LoVo (cell line): ENCODE measurements around the gene PRELID3B.

Experiments used
- DNase-seq: peaks from one replicate; pipeline ENCODE4 v3.0.0-alpha.2; 2016; ENCODE audit warnings: low spot score

Gene PRELID3B

DNA sequence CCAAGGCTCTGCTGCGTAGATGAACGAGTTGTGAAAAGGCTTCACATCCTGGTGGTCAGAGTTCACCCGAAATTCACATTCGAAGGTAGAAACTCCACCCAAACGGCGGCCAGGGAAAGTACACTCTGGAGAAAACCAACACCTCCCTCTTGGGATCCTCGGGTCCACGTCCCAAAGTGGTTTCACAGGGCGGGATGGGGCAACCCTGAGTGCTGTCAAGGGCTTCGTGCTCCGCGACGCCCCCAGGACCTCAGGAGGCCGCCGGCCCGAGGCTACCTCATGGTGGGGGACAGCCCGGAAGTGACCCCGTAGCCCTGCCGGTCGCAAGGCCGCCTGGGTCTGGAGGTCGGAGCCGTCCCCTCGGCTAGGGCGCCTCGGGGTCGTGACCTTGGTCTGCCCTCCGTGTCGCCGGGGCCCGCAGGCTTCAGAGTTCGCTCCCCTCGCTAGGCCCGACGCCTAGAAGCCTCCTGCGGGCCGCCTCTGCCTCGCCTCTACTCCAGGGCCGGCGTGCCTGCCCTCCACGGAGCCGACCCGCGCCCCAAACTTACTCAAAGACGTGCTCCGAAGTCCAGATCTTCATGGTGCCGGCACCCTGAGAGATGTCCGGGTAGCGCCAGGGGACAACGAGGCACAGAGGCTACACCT, at the start of gene PRELID3B:
TSS of gene PRELID3B (minus strand) at position 636 of the 645 bp plus-strand sequence. CDS start at position 580, 56 bp downstream.
- DNase-seq = peak; percentile 22

DNA sequence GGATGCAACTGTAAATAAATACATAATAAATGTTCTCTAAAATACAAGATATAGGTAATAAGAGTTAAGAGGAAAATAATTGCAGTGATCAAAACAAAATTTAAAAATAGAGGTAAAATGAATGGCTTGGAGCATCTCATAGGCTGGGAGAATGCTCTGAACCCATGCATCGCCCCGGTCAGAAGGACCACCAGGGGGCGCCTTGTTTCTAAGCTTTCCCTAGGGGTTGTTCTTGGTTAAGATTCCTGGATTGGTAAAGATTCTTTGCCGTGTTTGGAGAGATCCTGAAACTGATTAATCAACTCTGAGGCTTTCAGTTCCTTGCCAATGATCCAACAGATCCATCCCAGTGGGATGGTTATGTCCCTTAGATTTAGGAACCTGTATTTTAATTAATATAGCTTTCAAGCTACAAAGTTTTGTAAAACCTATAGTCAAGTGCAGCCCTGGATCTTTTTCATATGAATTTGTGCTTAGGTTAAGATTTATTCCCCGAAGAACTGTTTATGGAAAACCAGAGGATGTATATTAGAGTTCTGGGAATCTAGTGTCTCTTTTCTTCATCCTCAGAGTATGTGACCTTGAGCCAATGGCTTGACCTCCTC, 45.3 kb upstream of the PRELID3B start:
- peak; percentile 65 for DNase-seq

DNA sequence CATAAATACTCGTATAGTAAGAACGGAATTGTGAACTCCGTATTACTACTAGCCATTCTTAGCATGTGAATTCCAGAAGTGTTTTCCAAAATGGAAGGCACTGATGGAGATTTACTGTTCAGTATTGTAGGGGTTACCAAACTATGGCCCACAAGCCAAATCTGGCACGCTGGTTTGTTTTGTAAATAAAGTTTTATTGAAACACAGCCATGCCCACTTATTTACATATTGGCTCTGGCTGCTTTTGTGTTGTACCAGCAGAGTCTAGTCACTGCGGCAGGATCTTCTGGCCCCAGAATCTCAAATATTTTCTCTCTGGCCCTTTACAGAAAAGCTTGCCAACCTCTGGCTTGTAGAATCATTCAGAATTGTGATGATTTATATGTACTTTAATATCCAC, 44.3 kb upstream of the PRELID3B start:
- no peak for DNase-seq

DNA sequence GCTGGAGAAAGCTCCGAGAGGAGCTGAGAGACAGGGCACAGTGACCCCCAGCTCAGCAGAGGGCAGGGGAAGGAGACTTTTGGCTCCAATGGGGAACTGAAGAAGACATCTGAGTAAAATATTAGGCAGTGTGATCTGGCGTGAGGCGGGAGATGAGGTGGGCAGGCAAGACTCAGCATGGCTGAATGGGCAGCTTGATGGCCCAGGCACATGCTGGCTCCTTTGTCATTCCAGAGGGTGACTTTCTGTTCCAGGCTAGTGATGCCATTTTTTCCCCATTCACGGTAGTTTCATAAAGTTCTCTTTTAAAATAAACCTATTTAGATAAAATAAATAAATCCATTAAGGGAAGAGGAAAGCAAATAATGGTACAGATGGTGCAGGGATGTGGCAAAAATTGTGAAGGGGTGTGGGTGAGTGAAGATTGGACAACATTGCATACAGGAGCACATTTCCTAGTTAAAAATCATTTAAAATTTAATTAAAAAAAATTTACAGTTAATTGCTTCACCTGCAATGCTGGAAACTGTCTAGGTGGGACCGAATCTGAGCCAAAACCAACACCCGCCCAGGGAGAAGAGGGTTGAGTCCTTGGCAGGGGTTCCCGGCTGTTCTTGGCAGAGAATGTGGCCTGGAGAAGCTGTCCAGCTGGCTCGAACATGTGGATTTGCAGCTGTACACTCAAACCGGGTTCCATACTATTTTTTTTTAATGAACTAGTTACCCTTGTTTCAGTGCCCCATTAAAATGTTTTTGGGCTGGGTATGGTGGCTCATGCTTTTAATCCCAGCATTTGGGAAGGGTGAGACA, 41.7 kb upstream of the PRELID3B start:
- no peak for DNase-seq

DNA sequence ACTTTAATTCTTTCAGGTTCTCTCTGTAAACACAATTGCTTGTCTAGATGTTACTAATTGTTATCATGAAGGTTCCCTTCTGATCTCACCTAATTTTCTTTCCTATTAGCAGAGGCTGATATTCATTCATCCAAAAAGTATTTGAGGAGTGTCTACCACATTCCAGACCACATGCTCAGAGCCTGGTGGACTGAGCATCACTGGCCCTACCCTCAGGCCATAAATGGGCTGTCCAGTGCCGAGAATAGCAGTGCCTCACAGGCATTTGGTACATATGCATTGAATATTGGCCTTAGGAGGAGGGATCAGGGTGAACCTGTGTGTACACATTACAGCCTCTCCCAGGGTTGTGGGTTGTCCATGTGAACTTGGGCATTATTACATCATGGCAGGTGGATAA, 40.4 kb upstream of the PRELID3B start:
- no peak for DNase-seq

DNA sequence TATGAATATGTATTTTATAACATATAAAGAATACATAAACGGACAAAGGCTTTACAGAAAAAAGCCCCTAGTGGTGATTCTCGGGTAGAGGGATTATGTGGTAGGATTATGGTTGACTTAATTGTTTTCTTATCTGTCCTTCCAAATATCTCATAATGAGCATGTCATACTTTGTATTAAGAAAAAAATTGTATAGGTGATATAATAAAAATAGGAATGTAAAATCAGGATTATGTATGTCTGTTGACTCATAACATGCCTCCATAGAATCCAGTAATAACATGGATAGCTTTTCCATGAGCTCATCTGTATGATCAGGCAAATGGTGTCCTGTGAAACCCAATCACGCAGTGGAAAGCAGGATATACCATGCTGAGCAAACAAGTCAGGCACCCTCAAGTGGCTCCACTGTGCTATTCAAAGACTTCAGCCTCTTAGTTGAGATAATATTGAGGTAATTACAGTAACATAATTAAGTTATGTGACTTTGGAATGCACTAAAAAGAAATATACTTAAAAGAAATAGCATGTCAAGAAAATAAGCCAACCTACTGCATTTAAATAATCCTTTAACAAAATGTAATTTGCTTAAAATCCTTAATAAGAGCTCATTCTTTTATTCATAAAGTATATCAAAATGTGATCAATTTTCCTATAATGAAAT, 39.6 kb upstream of the PRELID3B start:
- DNase-seq = no peak

DNA sequence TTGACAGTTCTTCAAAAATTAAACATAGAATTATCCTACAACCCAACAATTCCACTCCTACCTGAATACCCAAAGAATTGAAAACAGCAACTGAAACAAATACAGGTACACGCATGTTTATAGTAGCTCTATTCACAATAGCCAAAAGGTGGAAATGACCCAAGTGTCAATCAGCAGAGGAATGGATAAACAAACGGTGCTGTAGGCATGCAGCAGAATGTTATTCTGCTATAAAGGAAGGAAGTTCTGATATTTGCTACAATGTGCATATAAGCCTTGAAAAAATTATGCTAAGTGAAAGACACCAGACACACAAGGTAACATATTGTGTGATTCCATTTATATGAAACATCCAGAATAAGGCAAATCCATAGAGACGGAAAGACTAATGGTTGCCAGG, 38.5 kb upstream of the PRELID3B start:
- DNase-seq = no peak

DNA sequence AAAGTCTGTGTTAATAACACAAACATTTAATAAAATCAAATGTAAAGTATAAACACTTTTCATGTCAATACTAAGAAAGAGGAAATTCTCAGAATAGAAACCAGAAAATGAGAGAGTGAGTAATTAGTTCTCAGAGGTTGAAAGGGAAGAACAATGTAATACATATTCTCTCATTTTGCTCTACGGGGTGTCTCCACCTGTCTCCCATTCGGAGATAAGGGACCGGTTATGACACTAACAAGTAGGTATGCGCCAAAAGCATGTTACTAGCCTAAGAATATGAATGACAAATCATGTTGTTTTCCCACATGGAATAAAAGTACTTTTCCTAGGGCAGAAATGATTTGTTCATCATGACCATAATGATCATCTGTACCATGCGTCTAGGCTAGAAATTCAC, 35.6 kb upstream of the PRELID3B start:
- no peak for DNase-seq

DNA sequence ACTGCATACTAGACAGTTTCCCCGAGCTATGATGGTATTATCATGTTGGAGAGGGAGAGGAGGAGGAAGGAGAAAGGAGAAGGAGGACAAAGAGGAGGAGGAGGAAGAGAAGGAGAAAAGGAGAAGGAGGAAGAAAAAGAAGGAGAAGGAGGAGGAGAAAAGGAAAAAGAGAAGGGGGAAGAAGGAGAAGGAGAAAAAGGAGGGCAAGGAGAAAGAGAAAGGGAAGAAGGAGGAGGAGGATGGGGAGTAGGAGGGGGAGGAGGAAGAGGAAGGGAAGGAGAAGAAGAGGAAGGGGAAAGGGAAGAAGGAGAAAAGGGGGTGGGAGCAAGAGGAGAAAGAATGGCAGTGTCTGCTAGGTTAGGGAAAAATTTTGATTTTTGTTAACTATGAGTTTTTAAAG, 35.1 kb upstream of the PRELID3B start:
- no peak for DNase-seq

DNA sequence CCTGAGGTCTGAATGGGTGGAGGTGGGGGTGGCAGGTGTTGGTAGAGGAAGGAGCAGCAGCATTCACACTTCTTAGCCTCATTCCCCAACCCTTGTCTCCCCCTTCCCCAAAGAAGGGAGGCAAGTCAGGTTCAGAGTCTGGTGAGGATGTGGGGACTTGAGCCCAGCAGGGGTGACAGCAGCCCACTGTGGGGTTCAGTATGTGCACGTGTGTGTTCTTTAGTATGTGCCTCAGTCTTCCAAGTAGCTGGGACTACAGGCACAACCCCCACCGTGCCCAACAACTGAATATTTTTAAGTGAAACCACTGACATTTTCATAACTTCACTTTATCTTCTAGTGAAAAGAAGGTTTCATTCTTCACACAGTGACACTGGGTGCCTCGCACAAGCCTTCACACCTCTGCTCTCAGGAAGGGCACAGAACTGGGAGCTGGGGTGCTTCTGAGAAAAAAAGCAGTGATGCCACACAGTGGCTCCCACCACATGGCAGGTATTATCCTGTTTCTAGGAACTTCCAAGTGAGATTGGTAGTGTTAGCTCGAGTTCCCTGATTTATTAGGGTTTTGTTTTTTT, 33.4 kb upstream of the PRELID3B start:
- DNase-seq = no peak

DNA sequence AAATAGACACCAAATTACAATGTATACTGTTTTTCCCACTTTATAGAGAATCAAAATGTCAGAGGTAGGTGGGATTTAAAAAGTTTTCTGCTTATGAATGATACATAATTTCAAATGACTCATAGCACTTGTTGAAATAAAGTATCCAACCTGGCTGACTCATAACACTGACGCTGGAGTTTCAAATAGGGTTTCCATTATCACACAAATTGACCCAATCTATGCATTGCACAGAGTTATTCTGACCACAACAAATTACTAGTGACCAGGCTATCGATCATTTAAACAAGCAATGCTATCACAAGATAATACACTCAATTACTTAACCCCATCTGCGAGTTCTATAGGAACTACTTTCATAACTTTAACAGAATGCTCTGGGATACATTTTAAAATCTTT, 31.9 kb upstream of the PRELID3B start:
- no peak for DNase-seq

DNA sequence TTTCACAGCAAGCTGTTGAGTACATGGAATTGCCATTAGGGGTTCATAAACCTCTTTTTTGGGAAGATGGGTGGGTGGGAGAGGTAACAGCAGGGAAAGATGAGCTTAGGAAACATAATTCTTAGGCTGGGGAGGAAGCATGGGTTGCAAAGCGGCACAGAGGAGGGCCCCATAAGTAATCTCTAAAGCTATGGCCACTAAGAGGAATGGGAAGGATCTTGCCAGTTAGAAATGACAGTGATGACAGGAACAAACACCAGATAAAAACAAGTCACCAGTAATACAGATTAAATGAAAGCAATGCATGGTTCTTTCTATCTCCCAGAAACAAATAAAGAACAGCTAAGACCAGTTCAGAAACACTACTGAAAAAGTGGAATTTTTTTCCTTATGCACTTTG, 31.0 kb upstream of the PRELID3B start:
- DNase-seq = no peak

DNA sequence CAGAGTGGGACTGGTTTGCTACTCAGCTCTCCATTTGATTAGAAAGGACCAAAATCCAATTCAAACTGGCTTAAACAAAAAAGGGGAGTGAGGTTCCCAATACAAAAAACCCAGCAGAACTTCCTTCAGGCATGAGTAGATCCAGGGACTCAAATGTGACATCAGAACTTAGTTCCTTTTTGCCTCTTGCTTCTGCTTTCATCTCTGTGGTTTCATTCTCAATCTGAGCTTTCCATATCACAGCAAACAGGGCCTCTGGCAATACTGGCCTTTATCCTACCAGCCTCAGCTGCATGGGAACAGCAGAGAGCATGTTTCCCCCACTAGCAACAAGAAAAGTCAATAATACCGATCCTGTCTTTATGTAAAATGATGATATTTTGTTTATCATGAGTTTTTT, 28.6 kb upstream of the PRELID3B start:
- DNase-seq = no peak

DNA sequence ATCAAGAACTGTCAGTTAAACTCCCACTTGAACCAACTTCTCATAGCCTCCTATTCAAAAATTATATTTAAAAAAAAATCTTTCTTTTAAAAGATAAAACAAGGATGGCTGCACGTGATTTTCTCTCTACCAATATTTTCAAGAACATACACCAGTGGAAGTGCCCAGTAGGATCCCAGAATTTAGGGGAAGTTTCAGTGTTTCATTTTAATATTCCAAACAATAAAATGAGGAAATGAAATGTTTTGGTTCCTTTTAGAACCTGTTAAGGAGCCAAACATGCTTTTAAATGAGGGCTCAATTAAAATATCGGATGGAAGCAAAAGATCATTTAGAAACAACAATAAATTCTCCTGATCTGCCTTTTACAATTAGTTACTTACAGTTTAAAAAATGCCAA, 26.4 kb upstream of the PRELID3B start:
- no peak for DNase-seq

DNA sequence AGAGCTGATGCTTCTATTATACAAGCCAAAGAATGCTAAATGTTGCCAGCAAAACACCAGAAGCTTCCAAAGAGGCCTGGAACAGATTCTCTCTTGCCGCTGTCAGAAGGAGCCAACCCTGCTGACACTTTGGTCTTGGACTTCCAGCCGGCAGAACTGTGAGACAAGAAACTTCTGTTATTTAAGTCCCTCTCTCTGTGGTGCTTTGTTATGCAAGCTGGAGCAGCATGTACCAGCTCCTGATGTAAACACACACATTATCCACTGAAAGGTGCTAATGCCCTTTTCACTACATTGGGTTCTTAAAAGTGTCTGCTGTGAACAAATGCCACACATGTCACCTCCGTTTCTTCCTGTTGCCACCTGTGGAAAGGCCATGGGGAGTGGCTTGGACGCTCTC, 25.9 kb upstream of the PRELID3B start:
- no peak for DNase-seq

DNA sequence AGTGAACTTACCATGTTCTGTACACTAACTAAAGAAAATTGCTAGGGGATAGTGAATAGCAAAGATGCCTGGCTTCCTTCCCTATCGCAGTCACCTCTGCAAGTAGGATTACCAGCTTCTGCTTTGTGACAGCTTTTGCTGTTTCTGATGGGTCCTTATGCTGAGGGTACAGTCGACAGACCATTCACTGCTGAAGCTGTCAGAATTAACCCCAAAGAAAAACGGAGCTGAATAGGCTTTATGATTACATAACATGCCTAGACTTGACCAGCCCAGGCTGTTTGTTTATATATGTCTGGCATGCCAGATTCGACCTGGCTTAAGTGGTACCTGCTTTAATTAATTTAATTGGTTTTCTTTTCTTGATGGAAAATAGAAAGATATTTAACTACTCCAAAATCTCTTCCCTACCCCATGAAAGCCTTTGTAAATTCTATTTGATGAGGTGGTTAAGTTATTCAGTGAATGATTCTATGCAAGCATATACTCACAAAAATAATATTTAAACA, 21.7 kb upstream of the PRELID3B start:
- no peak for DNase-seq

DNA sequence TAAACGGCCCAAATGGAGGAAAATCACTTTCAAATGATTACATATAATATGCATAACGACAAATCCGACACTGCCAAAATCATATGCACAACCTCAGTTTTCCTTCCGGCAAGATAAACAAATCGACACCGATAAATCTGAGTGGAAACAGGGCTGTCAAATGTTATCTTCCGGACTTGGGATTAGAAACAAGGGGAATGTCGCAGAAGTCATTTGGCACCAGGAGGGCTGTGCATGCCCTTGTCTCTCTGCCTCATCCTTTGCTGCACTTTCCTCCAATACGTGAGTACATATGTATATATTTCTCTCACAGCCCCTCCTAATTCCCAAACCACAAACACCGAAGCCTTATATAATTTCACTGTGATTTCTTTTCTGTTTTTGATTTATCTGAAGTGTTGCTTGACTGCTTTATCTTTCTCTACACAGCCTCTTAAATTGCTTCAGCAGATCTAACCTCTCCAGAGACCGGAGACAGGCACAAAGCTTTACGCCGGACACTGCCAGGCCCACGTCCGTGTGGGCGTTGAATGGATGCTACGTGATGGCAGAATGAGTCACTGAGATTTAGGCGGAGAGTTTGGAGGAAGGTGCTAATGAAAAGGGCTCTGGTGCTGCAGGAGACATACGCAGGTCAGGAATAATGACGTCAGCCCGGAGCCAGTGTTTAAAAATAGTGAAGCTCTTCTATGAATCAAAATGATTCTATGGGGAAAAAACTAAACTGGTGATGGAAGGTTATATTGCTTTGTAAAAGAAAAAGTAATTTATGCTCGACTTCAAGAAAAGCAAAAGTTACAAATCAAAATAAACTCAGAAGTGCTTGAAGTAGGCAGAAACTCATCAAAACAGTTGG, 21.0 kb upstream of the PRELID3B start:
- peak; percentile 24 for DNase-seq

DNA sequence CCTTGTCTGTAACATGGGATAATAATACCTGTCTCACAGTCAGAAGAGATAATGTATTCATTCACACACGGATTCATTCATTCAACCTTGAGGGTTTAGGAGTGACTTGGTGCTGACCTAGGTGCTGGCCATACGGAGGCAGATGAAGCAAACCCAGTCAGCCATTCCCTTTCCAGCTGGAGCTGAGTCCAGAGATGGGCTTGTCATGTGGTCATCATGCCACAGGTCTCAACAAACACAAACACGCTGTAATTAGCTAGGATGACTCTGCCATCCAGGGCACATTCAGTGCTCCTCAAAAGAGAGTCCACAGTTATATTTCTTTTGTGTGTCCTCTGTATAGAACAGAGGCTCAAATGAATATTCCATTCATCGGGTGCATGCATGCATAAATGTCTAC, 19.5 kb upstream of the PRELID3B start:
- DNase-seq = no peak

DNA sequence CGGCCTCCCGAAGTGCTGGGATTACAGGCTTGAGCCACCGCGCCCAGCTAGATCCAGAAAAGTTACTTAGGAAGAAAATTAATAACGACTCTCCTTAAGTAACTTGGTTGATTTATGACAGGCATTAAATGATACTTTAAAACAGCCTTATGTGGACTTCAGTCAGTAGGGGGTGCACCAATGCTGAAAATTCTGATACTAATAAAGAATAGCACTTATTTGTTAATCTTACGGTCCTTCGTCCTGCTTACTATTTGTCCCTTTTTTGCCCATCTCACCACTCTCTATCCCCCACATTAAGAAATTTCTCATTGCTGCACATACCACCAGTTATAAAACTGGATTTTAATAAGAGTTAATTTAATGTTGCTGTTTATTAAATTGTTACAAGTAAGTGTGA, 12.7 kb upstream of the PRELID3B start:
- DNase-seq = no peak

DNA sequence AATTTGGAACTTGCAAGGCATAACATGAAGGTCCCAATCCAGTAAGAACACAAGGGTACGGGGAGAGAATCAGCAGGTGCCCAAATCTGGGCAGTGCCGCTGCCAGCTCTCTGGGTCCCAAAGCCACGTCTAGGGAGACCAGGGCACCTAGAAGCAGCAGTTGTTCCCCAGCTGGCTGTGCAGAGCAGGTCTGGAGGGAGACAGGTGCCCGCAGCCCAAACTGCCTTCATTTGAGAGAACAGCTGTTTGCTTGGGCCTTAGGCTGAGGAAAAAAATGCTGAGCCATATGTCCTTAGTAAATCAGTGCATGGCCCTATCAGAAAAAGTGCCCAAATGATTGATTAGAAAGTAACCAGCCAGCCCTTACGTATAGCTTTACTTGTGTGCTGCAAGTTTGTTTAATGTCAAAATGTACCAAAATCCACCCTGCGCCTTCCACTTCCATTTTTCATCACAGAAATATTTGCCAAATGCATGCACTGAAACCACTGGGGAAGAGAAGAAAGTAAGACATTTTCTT, 9.1 kb upstream of the PRELID3B start:
- DNase-seq = no peak

DNA sequence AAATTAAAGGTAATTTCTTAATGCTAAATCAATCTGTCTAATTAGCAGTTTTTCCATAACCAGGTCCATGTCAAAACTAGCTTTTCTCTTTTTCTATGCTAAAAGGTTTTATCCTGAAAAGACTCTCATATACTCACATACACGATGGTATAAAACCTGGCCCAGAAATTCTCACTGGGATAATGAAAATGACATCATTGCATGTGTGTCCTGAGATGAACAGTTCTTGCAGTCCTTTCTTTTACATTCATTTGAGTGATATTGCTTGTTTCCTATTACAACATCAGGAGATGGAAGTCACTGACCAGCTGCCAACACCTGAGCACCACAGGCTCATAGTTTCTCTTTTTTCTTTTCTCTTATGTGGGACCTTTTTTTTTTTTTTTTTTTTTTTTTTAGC, 7.9 kb upstream of the PRELID3B start:
- no peak for DNase-seq
